Measurements from ENCODE around the gene PNLIPRP1. TPM values are rescaled to one million over a fixed set of nuclear protein-coding genes. Genes with fewer than 3 reads are reported as not detected.

The PNLIPRP1 gene
- total RNA-seq, 1 experiment from 2014 or later, result 1.6 TPM

GRCh38 chr10:116653885-116654284, 63.1 kb downstream of the PNLIPRP1 start:
- Histone ChIP-seq H4K20me1 (ENCODE audit: insufficient read depth) (no peaks in the 10 kb centered on the region), H3K27ac (ENCODE audit: low read depth, low read length) (no peak overlapping the region), H3K4me1 (ENCODE audit: control insufficient read depth in 1 of 2, insufficient read depth in 2 of 2, low read length in 2 of 2) (no peaks in the 10 kb centered on the region), H3K9me2 (ENCODE audit: insufficient read depth) (no peaks in the 10 kb centered on the region), H3K27me3 (ENCODE audit: insufficient read depth, low read length) (0 out of 2 replicates have a peak, but pooled peaks cover 12% of the 10 kb centered on the region), H2AFZ (ENCODE audit: low read depth, low read length, poor library complexity, severe bottlenecking) (no peak overlapping the region), H3K4me3 (replicated peaks in 1 of 2; ENCODE audit: low read depth in 1 of 2, low read length in 2 of 2) (no peak overlapping the region), H3K36me3 (ENCODE audit: control insufficient read depth in 1 of 2, insufficient read depth in 2 of 2, low read length in 2 of 2) (no peaks in the 10 kb centered on the region), H3K79me2 (ENCODE audit: insufficient read depth, low read length) (no peaks in the 10 kb centered on the region), H3K4me2 (ENCODE audit: low read length) (no peak overlapping the region), H3K9ac (ENCODE audit: low read length) (no peak overlapping the region), H3K9me3 (ENCODE audit: control insufficient read depth in 1 of 2, insufficient read depth in 1 of 2, low read depth in 1 of 2, low read length in 2 of 2) (no peaks in the 10 kb centered on the region)
- CTCF ChIA-PET, result interaction anchor here (1.3 kb wide), 1 partner anchor 521 kb away, joined by 4 read pairs; no protein-coding TSS in a partner anchor
- intact Hi-C loops (cut with micrococcal nuclease), result no loop called here
- BruUV-seq (replicated peaks), result no TSS peak
- TF ChIP-seq JUND (IDR thresholded peaks at IDR 0.05) (no peak), CEBPB (IDR thresholded peaks at IDR 0.05; ENCODE audit: low read depth) (no peak), ZFX (IDR thresholded peaks at IDR 0.05) (no peak), TCF7L2 (IDR thresholded peaks at IDR 0.05; ENCODE audit: borderline replicate concordance, extremely low read depth, insufficient read depth, insufficient read length) (no peak), POLR2AphosphoS5 (IDR thresholded peaks at IDR 0.05; ENCODE audit: low read depth, low read length) (no peak), ZNF274 (IDR thresholded peaks at IDR 0.05; ENCODE audit: low read depth, low read length) (no peak), EZH2 (IDR thresholded peaks at IDR 0.05) (no peak), REST (IDR thresholded peaks at IDR 0.05; ENCODE audit: low read depth) (no peak), YY1 (IDR thresholded peaks at IDR 0.05; ENCODE audit: extremely low read depth, insufficient replicate concordance, low read depth, low read length) (no peak), ELF1 (IDR thresholded peaks at IDR 0.05; ENCODE audit: borderline replicate concordance, low read depth) (no peak), EGR1 (IDR thresholded peaks at IDR 0.05; ENCODE audit: low read depth) (no peak), SIN3A (IDR thresholded peaks at IDR 0.05; ENCODE audit: low read depth) (no peak), RAD21 (IDR thresholded peaks at IDR 0.05; ENCODE audit: low read depth) (no peak)
- no peak for DNase-seq (ENCODE audit: low read depth, low spot score)
- ATAC-seq, result no peak
- POLR2A ChIA-PET, result no interaction called here
- RAD21 ChIA-PET (ENCODE audit: low non-redundant PET in 1 of 2, low total read pairs in 2 of 2, uncharacterized antibody in 2 of 2, unreplicated experiment in 2 of 2), result no interaction called here
